Neural cell (in vitro differentiated cells): ENCODE data around the gene P3H1. TPM values are rescaled to one million over a fixed set of nuclear protein-coding genes. Genes with fewer than 3 reads are reported as not detected.

Experiments
- H2AFZ ChIP-seq: fragments of 200-600, 300-800 bp; sonication (generic), shearing (Covaris generic); 2 replicates; pipeline ENCODE4 v1.6.0; 2014; ENCODE audit warnings: low read depth, mild to moderate bottlenecking, antibody characterized with exemption, low read length, moderate library complexity
- H3F3A ChIP-seq: fragments of 200-600 bp; shearing (Covaris generic); 2 replicates; pipeline ENCODE4 v1.6.1; 2016; ENCODE audit warnings: mild to moderate bottlenecking, moderate library complexity, mixed read lengths, antibody characterized with exemption, low read length; ENCODE audit not compliant: insufficient read depth, poor library complexity, severe bottlenecking
- H3K27ac ChIP-seq: fragments of 200-600, 300-800 bp; sonication (generic), shearing (Covaris generic); 2 replicates; pipeline ENCODE4 v1.5.1; 2014; ENCODE audit warnings: mild to moderate bottlenecking, low read length, moderate library complexity
- H3K27me3 ChIP-seq: fragments of 300-800, 200-600 bp; sonication (generic), shearing (Covaris generic); 2 replicates; pipeline ENCODE4 v1.6.0; 2014; ENCODE audit warnings: mild to moderate bottlenecking, low read depth, low read length, moderate library complexity; ENCODE audit not compliant: insufficient read depth
- H3K36me3 ChIP-seq: fragments of 300-800, 200-600 bp; sonication (generic), shearing (Covaris generic); 2 replicates; pipeline ENCODE4 v1.5.1; 2014; ENCODE audit warnings: mild to moderate bottlenecking, antibody characterized with exemption, low read length, moderate library complexity; ENCODE audit not compliant: insufficient read depth
- H3K4me2 ChIP-seq: fragments of 300-800, 200-600 bp; sonication (generic), shearing (Covaris generic); 2 replicates; pipeline ENCODE4 v1.6.0; 2014; ENCODE audit warnings: mild to moderate bottlenecking, low read length
- H3K4me3 ChIP-seq: fragments of 300-800, 200-600 bp; sonication (generic), shearing (Covaris generic); 2 replicates; pipeline ENCODE4 v1.5.1; 2014; ENCODE audit warnings: mild to moderate bottlenecking, low read length, moderate library complexity
- H3K79me2 ChIP-seq: fragments of 200-600 bp; shearing (Covaris generic); replicated peaks from 2 replicates; pipeline ENCODE4 v1.6.0; 2014; ENCODE audit warnings: mild to moderate bottlenecking, low read length, moderate library complexity; ENCODE audit not compliant: insufficient read depth
- H3K9ac ChIP-seq: fragments of 300-800, 200-600 bp; sonication (generic), shearing (Covaris generic); 2 replicates; pipeline ENCODE4 v1.6.1; 2016; ENCODE audit warnings: mild to moderate bottlenecking, low read length, mixed read lengths
- H3K9me2 ChIP-seq: fragments of 200-600 bp; shearing (Covaris generic); 2 replicates; pipeline ENCODE4 v1.6.1; 2016; ENCODE audit warnings: mild to moderate bottlenecking, low read length, mixed read lengths; ENCODE audit not compliant: insufficient read depth
- H3K9me3 ChIP-seq: fragments of 200-600, 300-800 bp; sonication (generic), shearing (Covaris generic); 2 replicates; pipeline ENCODE4 v1.6.1; 2016; ENCODE audit warnings: mild to moderate bottlenecking, mixed run types, low read length, moderate library complexity, mixed read lengths
- H4K20me1 ChIP-seq: fragments of 200-600 bp; shearing (Covaris generic); 2 replicates; pipeline ENCODE4 v1.6.1; 2016; ENCODE audit warnings: mild to moderate bottlenecking, mixed run types; ENCODE audit not compliant: insufficient read depth
- EP300 ChIP-seq: fragments of 450-650 bp; conservative IDR thresholded peaks from 2 replicates; pipeline ENCODE4 v1.6.1; 2014; ENCODE audit warnings: antibody characterized with exemption, mild to moderate bottlenecking, moderate library complexity; ENCODE audit not compliant: poor library complexity, severe bottlenecking
- EZH2 ChIP-seq: fragments of 200-600, 300-800 bp; shearing (Covaris generic), sonication (generic); IDR thresholded peaks from 2 replicates; pipeline ENCODE4 v1.6.1; 2014; ENCODE audit warnings: antibody characterized with exemption, low read length, borderline replicate concordance, mild to moderate bottlenecking; ENCODE audit not compliant: insufficient read depth, poor library complexity, severe bottlenecking
- MXI1 ChIP-seq: fragments of 450-650 bp; conservative IDR thresholded peaks from 2 replicates; pipeline ENCODE4 v1.6.1; 2014; ENCODE audit warnings: antibody characterized with exemption, mild to moderate bottlenecking; ENCODE audit not compliant: poor library complexity, severe bottlenecking
- POLR2AphosphoS5 ChIP-seq: IDR thresholded peaks from 2 replicates; pipeline ENCODE4 v1.6.1; 2012
- RAD21 ChIP-seq: fragments of 450-650 bp; conservative IDR thresholded peaks from 2 replicates; pipeline ENCODE4 v1.6.1; 2014; ENCODE audit warnings: antibody characterized with exemption, mild to moderate bottlenecking, moderate library complexity
- SMC3 ChIP-seq: fragments of 450-650 bp; conservative IDR thresholded peaks from 2 replicates; pipeline ENCODE4 v1.6.1; 2014; ENCODE audit warnings: antibody characterized with exemption, mild to moderate bottlenecking, moderate library complexity; ENCODE audit not compliant: poor library complexity
- TAF1 ChIP-seq: IDR thresholded peaks from 2 replicates; pipeline ENCODE4 v1.6.1; 2012; ENCODE audit warnings: low read depth
- polyA plus RNA-seq: library from polyadenylated mRNA; depleted of rRNA; stranded (reverse); fragments of >200 nt; gene quantifications from 2 replicates; pipeline ENCODE4 v1.2.3, GENCODE V29; 2014
- TF ChIP-seq, protein P1 (sequence below): fragments of 450-650 bp; IDR thresholded peaks from 2 replicates; pipeline ENCODE4 v1.5.1; 2014; ENCODE audit warnings: antibody characterized with exemption, mild to moderate bottlenecking, moderate library complexity; ENCODE audit not compliant: poor library complexity, severe bottlenecking
- TF ChIP-seq, protein P2 (sequence below): IDR thresholded peaks from 2 replicates; pipeline ENCODE4 v1.6.1; 2012; ENCODE audit warnings: borderline replicate concordance

Gene P3H1
- polyA plus RNA-seq, 1 donor from 2014 or later: 32.4 TPM

DNA sequence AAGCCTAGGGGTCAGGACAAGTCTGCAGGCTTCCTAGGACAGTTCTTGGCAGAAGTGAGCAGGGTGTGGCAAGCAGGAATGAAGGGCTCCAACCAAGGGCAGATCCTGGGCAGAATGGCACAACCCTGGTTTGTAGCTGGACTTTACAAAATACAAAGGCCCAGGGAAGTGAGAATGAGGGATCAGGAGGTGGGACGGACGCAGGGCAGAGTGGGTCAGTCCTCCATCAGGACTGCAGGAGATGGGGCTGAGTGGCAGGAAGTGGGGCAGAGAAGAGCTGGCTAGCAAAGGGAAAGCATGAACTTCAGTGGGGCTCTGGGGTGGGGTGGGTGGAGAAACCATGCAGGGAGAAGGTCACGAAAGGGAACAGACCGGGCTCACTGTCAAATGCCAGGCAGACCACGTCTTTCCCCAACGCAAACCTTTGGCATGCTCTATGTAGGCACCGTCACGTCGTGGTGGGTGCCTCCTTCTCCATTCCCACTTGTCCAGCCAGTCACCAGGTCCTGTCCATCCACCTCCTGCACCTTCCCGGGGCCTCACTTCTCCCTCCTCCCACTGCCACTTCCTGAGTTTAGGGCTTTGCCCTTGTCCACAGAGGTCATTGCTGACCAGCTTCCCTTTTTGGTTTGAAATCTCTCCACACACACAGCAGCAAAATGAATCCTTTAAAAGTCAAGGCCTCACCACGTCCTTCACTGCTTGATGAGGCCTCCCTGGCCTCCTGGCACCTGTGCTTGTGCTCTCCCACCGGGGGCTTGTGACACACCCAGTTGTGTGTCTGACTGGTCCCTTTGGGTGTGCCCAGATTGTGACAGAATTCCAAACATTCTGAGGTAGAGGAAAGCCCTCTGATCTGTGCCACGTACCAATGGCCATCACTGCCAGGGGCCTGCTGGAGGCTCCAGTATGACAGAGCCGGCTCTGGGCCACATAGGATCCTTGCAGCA lies 18.1 kb downstream of the P3H1 start:
- Histone ChIP-seq H3K27ac (no peak overlapping the region), H3K9me2 (no peaks in the 10 kb centered on the region), H2AFZ (no peak overlapping the region), H3K27me3 (no peaks in the 10 kb centered on the region), H3K9me3 (peaks cover 5% of the 10 kb centered on the region), H3K36me3 (peaks cover 17% of the 10 kb centered on the region), H3K9ac (no peak overlapping the region), H3K4me2 (no peak overlapping the region), H3K4me3 (no peak overlapping the region), H3K79me2 (no peaks in the 10 kb centered on the region), H4K20me1 (no peaks in the 10 kb centered on the region), H3F3A (no peaks in the 10 kb centered on the region)
- TF ChIP-seq EZH2 (no peak), TAF1 (no peak)

DNA sequence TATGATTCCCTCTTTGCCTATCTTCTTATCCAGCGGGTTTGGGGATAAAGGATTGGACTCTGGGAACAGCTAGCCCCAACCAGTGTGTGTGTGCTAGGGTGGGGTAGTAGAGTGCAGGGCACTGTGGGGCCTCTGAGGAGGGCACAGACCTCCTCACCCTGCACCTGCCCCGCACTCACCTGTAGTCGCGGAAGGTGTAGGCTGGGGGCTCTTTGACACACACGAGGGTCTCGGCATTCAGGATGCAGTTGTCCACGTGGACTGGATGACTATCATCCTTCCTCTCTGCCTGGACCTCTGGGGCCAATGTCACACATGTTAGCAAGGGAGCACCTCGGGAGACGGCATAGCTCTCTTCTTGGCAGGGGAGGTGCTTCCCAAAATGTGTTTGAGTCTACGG lies 18.8 kb downstream of the P3H1 start:
- Histone ChIP-seq H2AFZ (no peak overlapping the region), H3K36me3 (peaks cover 13% of the 10 kb centered on the region), H3F3A (no peaks in the 10 kb centered on the region), H3K4me2 (no peak overlapping the region), H3K9me2 (no peaks in the 10 kb centered on the region), H3K27ac (no peak overlapping the region), H3K9ac (no peak overlapping the region), H3K4me3 (no peak overlapping the region), H3K9me3 (peaks cover 5% of the 10 kb centered on the region), H4K20me1 (no peaks in the 10 kb centered on the region), H3K27me3 (no peaks in the 10 kb centered on the region), H3K79me2 (no peaks in the 10 kb centered on the region)
- TF ChIP-seq MXI1 (no peak), POLR2AphosphoS5 (no peak), SMC3 (no peak), EZH2 (no peak), EP300 (no peak)
- TF ChIP-seq, protein P1, sequence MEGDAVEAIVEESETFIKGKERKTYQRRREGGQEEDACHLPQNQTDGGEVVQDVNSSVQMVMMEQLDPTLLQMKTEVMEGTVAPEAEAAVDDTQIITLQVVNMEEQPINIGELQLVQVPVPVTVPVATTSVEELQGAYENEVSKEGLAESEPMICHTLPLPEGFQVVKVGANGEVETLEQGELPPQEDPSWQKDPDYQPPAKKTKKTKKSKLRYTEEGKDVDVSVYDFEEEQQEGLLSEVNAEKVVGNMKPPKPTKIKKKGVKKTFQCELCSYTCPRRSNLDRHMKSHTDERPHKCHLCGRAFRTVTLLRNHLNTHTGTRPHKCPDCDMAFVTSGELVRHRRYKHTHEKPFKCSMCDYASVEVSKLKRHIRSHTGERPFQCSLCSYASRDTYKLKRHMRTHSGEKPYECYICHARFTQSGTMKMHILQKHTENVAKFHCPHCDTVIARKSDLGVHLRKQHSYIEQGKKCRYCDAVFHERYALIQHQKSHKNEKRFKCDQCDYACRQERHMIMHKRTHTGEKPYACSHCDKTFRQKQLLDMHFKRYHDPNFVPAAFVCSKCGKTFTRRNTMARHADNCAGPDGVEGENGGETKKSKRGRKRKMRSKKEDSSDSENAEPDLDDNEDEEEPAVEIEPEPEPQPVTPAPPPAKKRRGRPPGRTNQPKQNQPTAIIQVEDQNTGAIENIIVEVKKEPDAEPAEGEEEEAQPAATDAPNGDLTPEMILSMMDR: no peak

DNA sequence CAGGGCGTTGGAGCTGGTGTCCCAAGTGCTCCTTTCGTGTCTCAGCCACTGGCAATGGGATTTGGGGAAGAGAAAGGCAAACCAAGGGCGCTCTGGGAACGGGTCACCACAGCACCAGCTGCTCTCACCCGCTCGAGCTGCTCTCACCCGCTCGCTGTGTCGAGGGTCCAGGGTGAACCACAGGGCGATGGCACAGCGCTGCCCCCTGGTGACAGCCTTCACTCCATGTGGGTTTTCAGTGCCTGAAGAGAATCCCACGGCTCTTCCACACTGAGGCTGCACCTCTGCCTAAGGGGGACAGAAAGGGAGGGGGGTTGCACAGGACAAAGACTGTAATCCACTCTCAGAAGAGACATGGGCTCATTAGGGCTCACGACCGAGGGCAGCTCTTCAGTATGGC lies 19.7 kb downstream of the P3H1 start:
- peaks cover 4% of the 10 kb centered on the region for H3K36me3 ChIP-seq

More for the DNA sequence above, 19.7 kb downstream of the P3H1 start:
- no peak overlapping the region for H2AFZ ChIP-seq
- no peak overlapping the region for H3K27ac ChIP-seq
- TF ChIP-seq RAD21 (peak; percentile 38), EP300 (no peak), TAF1 (no peak), MXI1 (no peak), SMC3 (peak; percentile 52), EZH2 (no peak), POLR2AphosphoS5 (no peak)
- TF ChIP-seq, protein P2, sequence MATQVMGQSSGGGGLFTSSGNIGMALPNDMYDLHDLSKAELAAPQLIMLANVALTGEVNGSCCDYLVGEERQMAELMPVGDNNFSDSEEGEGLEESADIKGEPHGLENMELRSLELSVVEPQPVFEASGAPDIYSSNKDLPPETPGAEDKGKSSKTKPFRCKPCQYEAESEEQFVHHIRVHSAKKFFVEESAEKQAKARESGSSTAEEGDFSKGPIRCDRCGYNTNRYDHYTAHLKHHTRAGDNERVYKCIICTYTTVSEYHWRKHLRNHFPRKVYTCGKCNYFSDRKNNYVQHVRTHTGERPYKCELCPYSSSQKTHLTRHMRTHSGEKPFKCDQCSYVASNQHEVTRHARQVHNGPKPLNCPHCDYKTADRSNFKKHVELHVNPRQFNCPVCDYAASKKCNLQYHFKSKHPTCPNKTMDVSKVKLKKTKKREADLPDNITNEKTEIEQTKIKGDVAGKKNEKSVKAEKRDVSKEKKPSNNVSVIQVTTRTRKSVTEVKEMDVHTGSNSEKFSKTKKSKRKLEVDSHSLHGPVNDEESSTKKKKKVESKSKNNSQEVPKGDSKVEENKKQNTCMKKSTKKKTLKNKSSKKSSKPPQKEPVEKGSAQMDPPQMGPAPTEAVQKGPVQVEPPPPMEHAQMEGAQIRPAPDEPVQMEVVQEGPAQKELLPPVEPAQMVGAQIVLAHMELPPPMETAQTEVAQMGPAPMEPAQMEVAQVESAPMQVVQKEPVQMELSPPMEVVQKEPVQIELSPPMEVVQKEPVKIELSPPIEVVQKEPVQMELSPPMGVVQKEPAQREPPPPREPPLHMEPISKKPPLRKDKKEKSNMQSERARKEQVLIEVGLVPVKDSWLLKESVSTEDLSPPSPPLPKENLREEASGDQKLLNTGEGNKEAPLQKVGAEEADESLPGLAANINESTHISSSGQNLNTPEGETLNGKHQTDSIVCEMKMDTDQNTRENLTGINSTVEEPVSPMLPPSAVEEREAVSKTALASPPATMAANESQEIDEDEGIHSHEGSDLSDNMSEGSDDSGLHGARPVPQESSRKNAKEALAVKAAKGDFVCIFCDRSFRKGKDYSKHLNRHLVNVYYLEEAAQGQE: no peak
- TF ChIP-seq, protein P1: peak; percentile 29
- peaks cover 4% of the 10 kb centered on the region for H3K9me3 ChIP-seq
- H3K27me3 ChIP-seq: no peaks in the 10 kb centered on the region
- no peaks in the 10 kb centered on the region for H3K9me2 ChIP-seq
- no peaks in the 10 kb centered on the region for H3F3A ChIP-seq
- no peaks in the 10 kb centered on the region for H3K79me2 ChIP-seq
- H4K20me1 ChIP-seq: no peaks in the 10 kb centered on the region
- H3K4me2 ChIP-seq: no peak overlapping the region
- H3K9ac ChIP-seq: no peak overlapping the region
- no peak overlapping the region for H3K4me3 ChIP-seq
